Right atrium auricular region (tissue), 2 donors: Measurements from ENCODE around the gene ASXL1. TPM values are rescaled to one million over a fixed set of nuclear protein-coding genes. Genes with fewer than 3 reads are reported as not detected.
"Not testable (repeated sequence)": the region's sequence is repeated elsewhere in the genome, so short reads cannot be mapped to it uniquely, and the experiment has no call there.

Experiments used
- DNase-seq: peaks from one replicate; pipeline ENCODE4 v3.0.0-alpha.2; 2019; ENCODE audit warnings: low spot score
- H3K27ac ChIP-seq, 2 donors: fragments of 200-600 bp; sonication (generic); 1 replicate in 1 of 2; 2 replicates in 1 of 2; pipeline ENCODE4 v1.5.1; 2016 to 2019
- H3K27me3 ChIP-seq, 2 donors: fragments of 200-600 bp; sonication (generic); one replicate each; pipeline versions ENCODE4 v1.5.1 to v1.6.0; 2017 to 2019
- H3K36me3 ChIP-seq: fragments of 200-600 bp; sonication (generic); one replicate; pipeline ENCODE4 v1.5.1; 2016
- H3K4me1 ChIP-seq, 2 donors: fragments of 200-600 bp; sonication (generic); one replicate each; pipeline versions ENCODE4 v1.5.1 to v1.6.0; 2017 to 2019
- H3K4me3 ChIP-seq, 2 donors: fragments of 200-600 bp; sonication (generic); 1 replicate in 1 of 2; 2 replicates in 1 of 2; pipeline ENCODE4 v1.5.1; 2017 to 2019; ENCODE audit warnings: mild to moderate bottlenecking in 1 of 2, moderate library complexity in 1 of 2
- H3K9me3 ChIP-seq, 2 donors: fragments of 200-600 bp; sonication (generic); one replicate each; pipeline ENCODE4 v1.5.1; 2019
- CTCF ChIP-seq, 2 donors: fragments of 200-600 bp; sonication (generic); IDR thresholded peaks; one replicate each; pipeline ENCODE4 v1.5.1; 2019; ENCODE audit warnings: antibody characterized with exemption in 2 of 2
- total RNA-seq, 2 donors: library from RNA; depleted of rRNA; stranded (reverse); fragments of >200 nt; gene quantifications; one replicate each; pipeline ENCODE4 v1.1.0, GENCODE V29; 2016

Gene ASXL1
- total RNA-seq, 2 donors from 2014 or later = 15.9 to 30.5 TPM

- Histone ChIP-seq H3K27me3 (no peaks in the 10 kb centered on the region), H3K9me3 (peaks cover 0 to 5% of the 10 kb centered on the region in 2 donors), H3K4me3 (no peak overlapping the region), H3K4me1 (no peaks in the 10 kb centered on the region), H3K27ac (no peak overlapping the region), H3K36me3 (peaks cover 9% of the 10 kb centered on the region)
- TF ChIP-seq CTCF (IDR thresholded peaks at IDR 0.05) = no peak
- DNase-seq = no peak
Observed at GRCh38 chr20:32395066-32395465, 36.9 kb downstream of the ASXL1 start.

GRCh38 chr20:32396646-32397160 is 38.6 kb downstream of the ASXL1 start:
- Histone ChIP-seq H3K4me1 (no peaks in the 10 kb centered on the region), H3K27ac (no peak overlapping the region), H3K9me3 (peaks cover 0 to 5% of the 10 kb centered on the region in 2 donors), H3K27me3 (no peaks in the 10 kb centered on the region), H3K4me3 (no peak overlapping the region), H3K36me3 (peaks cover under 1% of the 10 kb centered on the region)
- TF ChIP-seq CTCF (IDR thresholded peaks at IDR 0.05) = no peak
- DNase-seq = no peak

GRCh38 chr20:32397567-32398084 is 39.5 kb downstream of the ASXL1 start:
- Histone ChIP-seq H3K27me3 (no peaks in the 10 kb centered on the region), H3K36me3 (no peaks in the 10 kb centered on the region), H3K4me1 (no peaks in the 10 kb centered on the region), H3K4me3 (no peak overlapping the region), H3K27ac (no peak overlapping the region), H3K9me3 (peaks cover 0 to 5% of the 10 kb centered on the region in 2 donors)
- DNase-seq = no peak
- TF ChIP-seq CTCF (IDR thresholded peaks at IDR 0.05) = no peak

GRCh38 chr20:32400476-32400875 is 42.3 kb downstream of the ASXL1 start:
- peaks cover 0 to under 1% of the 10 kb centered on the region in 2 donors for H3K9me3 ChIP-seq
- H3K27me3 ChIP-seq = no peaks in the 10 kb centered on the region
- H3K27ac ChIP-seq = no peak overlapping the region
- no peak for TF ChIP-seq CTCF (IDR thresholded peaks at IDR 0.05)
- H3K36me3 ChIP-seq = no peaks in the 10 kb centered on the region
- no peak for DNase-seq
- H3K4me3 ChIP-seq = no peak overlapping the region
- no peaks in the 10 kb centered on the region for H3K4me1 ChIP-seq

- Histone ChIP-seq H3K36me3 (no peaks in the 10 kb centered on the region), H3K27ac (no peak overlapping the region), H3K27me3 (no peaks in the 10 kb centered on the region), H3K9me3 (no peaks in the 10 kb centered on the region), H3K4me1 (no peaks in the 10 kb centered on the region), H3K4me3 (no peak overlapping the region)
- no peak for TF ChIP-seq CTCF (IDR thresholded peaks at IDR 0.05)
- no peak for DNase-seq
Observed at GRCh38 chr20:32404017-32404416, 45.9 kb downstream of the ASXL1 start.

GRCh38 chr20:32406701-32407100 is 48.6 kb downstream of the ASXL1 start:
- H3K9me3 ChIP-seq = no peaks in the 10 kb centered on the region
- H3K27ac ChIP-seq = no peak overlapping the region
- no peak for TF ChIP-seq CTCF (IDR thresholded peaks at IDR 0.05)
- no peak overlapping the region for H3K4me3 ChIP-seq
- no peaks in the 10 kb centered on the region for H3K36me3 ChIP-seq
- H3K27me3 ChIP-seq = no peaks in the 10 kb centered on the region
- no peaks in the 10 kb centered on the region for H3K4me1 ChIP-seq
- DNase-seq = no peak

- not testable (repeated sequence) for H3K4me1 ChIP-seq, H3K4me3 ChIP-seq, DNase-seq, H3K27ac ChIP-seq, H3K27me3 ChIP-seq, H3K9me3 ChIP-seq, H3K36me3 ChIP-seq
Observed at GRCh38 chr20:32407131-32407750, 49.1 kb downstream of the ASXL1 start.
